Measurements from ENCODE around the gene NDUFB8. TPM values are rescaled to one million over a fixed set of nuclear protein-coding genes. Genes with fewer than 3 reads are reported as not detected.

NDUFB8 gene
- total and polyA plus RNA-seq, 3 donors from 2014 or later = 141 to 219 (median 150) TPM

- H3K9me3 ChIP-seq = no peaks in the 10 kb centered on the region
- DNase-seq = no peak
- WGBS, 2 donors = 71 to 76% methylated on average over 5 of the region's 5 CpGs
- intact Hi-C loops (cut with DNase I; ENCODE audit: low total_unique reads) = no loop called here
- no peaks in the 10 kb centered on the region for H3K27me3 ChIP-seq
- H3K4me1 ChIP-seq = peaks cover 12% of the 10 kb centered on the region
- no peaks in the 10 kb centered on the region for H3K36me3 ChIP-seq (ENCODE audit: low read depth, missing control alignments)
- no peak overlapping the region for H3K4me3 ChIP-seq
- TF ChIP-seq CTCF (IDR thresholded peaks at IDR 0.05) = no peak
- TF ChIP-seq POLR2A (IDR thresholded peaks at IDR 0.05) = no peak
- no peak overlapping the region for H3K27ac ChIP-seq
Observed at GRCh38 chr10:100522107-100522801, 7.4 kb downstream of the NDUFB8 start.

GRCh38 chr10:100520811-100521210, 8.9 kb downstream of the NDUFB8 start:
- DNase-seq = no peak
- 66 to 82% methylated on average over 3 of the region's 3 CpGs for WGBS, 2 donors

GRCh38 chr10:100519311-100520051, 10.2 kb downstream of the NDUFB8 start, which contains the start of gene SEC31B:
Gene SEC31B, minus strand, starts transcription at chr10:100519861. Its CDS starts 2,909 bp downstream, at chr10:100516952.
- H3K9me3 ChIP-seq = no peaks in the 10 kb centered on the region
- H3K27me3 ChIP-seq = no peaks in the 10 kb centered on the region
- peak; percentile 68 for DNase-seq
- peaks cover 12% of the 10 kb centered on the region for H3K4me1 ChIP-seq
- TF ChIP-seq POLR2A (IDR thresholded peaks at IDR 0.05) = no peak
- no peak for TF ChIP-seq CTCF (IDR thresholded peaks at IDR 0.05)
- H3K27ac ChIP-seq = peak within 1 kb of the TSS in 1 of 2 donors; percentile 25
- no peaks in the 10 kb centered on the region for H3K36me3 ChIP-seq (ENCODE audit: low read depth, missing control alignments)
- H3K4me3 ChIP-seq = peak within 1 kb of the TSS; percentile 61 to 65
- WGBS, 2 donors = 5 to 15% methylated on average over 4 to 51 of the region's 72 CpGs
- intact Hi-C loops (cut with DNase I; ENCODE audit: low total_unique reads) = no loop called here

More at GRCh38 chr10:100520811-100521210, 8.9 kb downstream of the NDUFB8 start:
- Histone ChIP-seq H3K9me3 (no peaks in the 10 kb centered on the region), H3K27ac (no peak overlapping the region), H3K4me1 (peaks cover 12% of the 10 kb centered on the region), H3K4me3 (no peak overlapping the region), H3K36me3 (ENCODE audit: low read depth, missing control alignments) (no peaks in the 10 kb centered on the region), H3K27me3 (no peaks in the 10 kb centered on the region)
- no peak for TF ChIP-seq POLR2A (IDR thresholded peaks at IDR 0.05)
- TF ChIP-seq CTCF (IDR thresholded peaks at IDR 0.05) = no peak
- intact Hi-C loops (cut with DNase I; ENCODE audit: low total_unique reads) = no loop called here

GRCh38 chr10:100518761-100519241, 10.9 kb downstream of the NDUFB8 start:
- DNase-seq = peak; percentile 84
- Histone ChIP-seq H3K36me3 (ENCODE audit: low read depth, missing control alignments) (no peaks in the 10 kb centered on the region), H3K27ac (peak overlapping the region in 1 of 2 donors; percentile 25), H3K4me1 (peaks cover 12% of the 10 kb centered on the region), H3K9me3 (no peaks in the 10 kb centered on the region), H3K27me3 (no peaks in the 10 kb centered on the region), H3K4me3 (peak overlapping the region; percentile 61 to 65)
- intact Hi-C loops (cut with DNase I; ENCODE audit: low total_unique reads) = no loop called here
- 6 to 8% methylated on average over 7 of the region's 7 CpGs for WGBS, 2 donors
- TF ChIP-seq CTCF (IDR thresholded peaks at IDR 0.05) (peak; percentile 73 to 79 (median 75)), POLR2A (IDR thresholded peaks at IDR 0.05) (no peak)
